WTC11 (cell line): ENCODE data around the gene APELA. TPM values are rescaled to one million over a fixed set of nuclear protein-coding genes. Genes with fewer than 3 reads are reported as not detected.
"Not testable (repeated sequence)": the region's sequence is repeated elsewhere in the genome, so short reads cannot be mapped to it uniquely, and the experiment has no call there.

Experiments
- ATAC-seq: fragments of 200-7000 bp; cut with Tn5 transposase; 2 replicates; pipeline ENCODE4 v1.10.0; 2021; ENCODE audit warnings: mild to moderate bottlenecking, moderate library complexity
- CTCF ChIA-PET: fragments of 300-600 bp; sonication (Branson Sonifier 250); formaldehyde crosslinking; loops from one replicate; lab custom pipeline; 2021; ENCODE audit warnings: antibody characterized with exemption; lab: Charles Lee
- POLR2A ChIA-PET: fragments of 350-600 bp; sonication (Branson Sonifier 250); formaldehyde crosslinking; loops from one replicate; lab custom pipeline; 2021; ENCODE audit warnings: antibody characterized with exemption; lab: Charles Lee
- DNase-seq: peaks from one replicate; pipeline ENCODE4 v3.0.0; 2021; ENCODE audit warnings: low spot score
- H3K27ac Mint-ChIP-seq: 2 replicates; pipeline ENCODE4 v1.8.0; 2021; ENCODE audit warnings: mixed read lengths
- H3K27me3 Mint-ChIP-seq: 2 replicates; pipeline ENCODE4 v1.8.0; 2021; ENCODE audit warnings: low read depth, mild to moderate bottlenecking, moderate library complexity, mixed read lengths
- H3K36me3 Mint-ChIP-seq: 2 replicates; pipeline ENCODE4 v1.8.0; 2021; ENCODE audit warnings: mixed read lengths
- H3K4me1 Mint-ChIP-seq: 2 replicates; pipeline ENCODE4 v1.8.0; 2022; ENCODE audit warnings: mixed read lengths
- H3K4me3 Mint-ChIP-seq: 2 replicates; pipeline ENCODE4 v1.8.0; 2021; ENCODE audit warnings: mild to moderate bottlenecking, moderate library complexity, mixed read lengths
- H3K9me3 Mint-ChIP-seq: 2 replicates; pipeline ENCODE4 v1.8.0; 2021; ENCODE audit warnings: mixed read lengths
- ATF3 ChIP-seq: sonication (generic); formaldehyde crosslinking; conservative IDR thresholded peaks from 2 replicates; pipeline ENCODE4 v1.8.1; 2022; ENCODE audit warnings: mild to moderate bottlenecking, missing genetic modification reagents
- ATF6 ChIP-seq: sonication (generic); formaldehyde crosslinking; IDR thresholded peaks from 2 replicates; pipeline ENCODE4 v1.8.1; 2023; ENCODE audit warnings: mild to moderate bottlenecking, missing genetic modification reagents
- CTCF ChIP-seq: fragments of 200-600 bp; IDR thresholded peaks from 2 replicates; pipeline ENCODE4 v1.8.0; 2022; ENCODE audit warnings: antibody characterized with exemption
- E2F1 ChIP-seq: sonication (generic); formaldehyde crosslinking; IDR thresholded peaks from 2 replicates; pipeline ENCODE4 v1.8.0; 2022; ENCODE audit warnings: mild to moderate bottlenecking, missing genetic modification reagents
- ESRRA ChIP-seq: sonication (generic); formaldehyde crosslinking; IDR thresholded peaks from 2 replicates; pipeline ENCODE4 v1.8.1; 2022; ENCODE audit warnings: mild to moderate bottlenecking, missing genetic modification reagents, borderline replicate concordance
- FOXP1 ChIP-seq: sonication (generic); formaldehyde crosslinking; IDR thresholded peaks from 2 replicates; pipeline ENCODE4 v1.8.0; 2022; ENCODE audit warnings: missing genetic modification reagents, mild to moderate bottlenecking, moderate library complexity, borderline replicate concordance
- GABPB1 ChIP-seq: sonication (generic); formaldehyde crosslinking; IDR thresholded peaks from 2 replicates; pipeline ENCODE4 v1.8.1; 2023; ENCODE audit warnings: mild to moderate bottlenecking, missing genetic modification reagents
- HMGA2 ChIP-seq: fragments of 250-450 bp; sonication (Bioruptor Pico); IDR thresholded peaks from 2 replicates; pipeline ENCODE4 v1.4.0; 2021; ENCODE audit warnings: mild to moderate bottlenecking, moderate library complexity
- JAZF1 ChIP-seq: fragments of 250-450 bp; sonication (Bioruptor Pico); IDR thresholded peaks from 2 replicates; pipeline ENCODE4 v1.9.0; 2021; ENCODE audit warnings: moderate library complexity, mild to moderate bottlenecking, inconsistent platforms
- KAT7 ChIP-seq: sonication (generic); formaldehyde crosslinking; IDR thresholded peaks from 2 replicates; pipeline ENCODE4 v1.8.1; 2023; ENCODE audit warnings: missing genetic modification reagents, mild to moderate bottlenecking, borderline replicate concordance
- MXD4 ChIP-seq: fragments of 250-450 bp; sonication (Bioruptor Pico); IDR thresholded peaks from 2 replicates; pipeline ENCODE4 v1.8.0; 2021; ENCODE audit warnings: mild to moderate bottlenecking, moderate library complexity, borderline replicate concordance
- NFATC4 ChIP-seq: fragments of 250-450 bp; sonication (Bioruptor Pico); IDR thresholded peaks from 2 replicates; pipeline ENCODE4 v1.9.0; 2021; ENCODE audit warnings: mild to moderate bottlenecking
- PRRX2 ChIP-seq: fragments of 250-450 bp; sonication (Bioruptor Pico); IDR thresholded peaks from 2 replicates; pipeline ENCODE4 v1.8.0; 2021; ENCODE audit warnings: mild to moderate bottlenecking
- ZNF138 ChIP-seq: sonication (generic); formaldehyde crosslinking; conservative IDR thresholded peaks from 2 replicates; pipeline ENCODE4 v1.8.1; 2022; ENCODE audit warnings: mild to moderate bottlenecking, moderate library complexity, missing genetic modification reagents
- ZNF232 ChIP-seq: sonication (generic); formaldehyde crosslinking; IDR thresholded peaks from 2 replicates; pipeline ENCODE4 v1.8.0; 2022; ENCODE audit warnings: mild to moderate bottlenecking, missing genetic modification reagents
- ZNF281 ChIP-seq: sonication (generic); formaldehyde crosslinking; IDR thresholded peaks from 2 replicates; pipeline ENCODE4 v1.8.0; 2023; ENCODE audit warnings: mild to moderate bottlenecking, missing genetic modification reagents
- ZNF671 ChIP-seq: fragments of 250-450 bp; sonication (Bioruptor Pico); IDR thresholded peaks from 2 replicates; pipeline ENCODE4 v1.8.0; 2021; ENCODE audit warnings: mild to moderate bottlenecking
- total RNA-seq: library from RNA; stranded (reverse); gene quantifications from 3 replicates; pipeline ENCODE4 v1.2.3, GENCODE V29; 2021

The APELA gene
- total RNA-seq, 1 experiment from 2014 or later, result 25.7 TPM

GRCh38 chr4:164913506-164913905, 36.5 kb downstream of the APELA start:
- DNase-seq, H3K36me3 Mint-ChIP-seq, H3K9me3 Mint-ChIP-seq, H3K4me3 Mint-ChIP-seq, POLR2A ChIA-PET, H3K4me1 Mint-ChIP-seq, H3K27me3 Mint-ChIP-seq: not testable (repeated sequence)
- peak; percentile 31 for TF ChIP-seq CTCF
- ATAC-seq, result peak; percentile 95
- 0 out of 2 replicates have a peak overlapping the region, but pooled peaks have one; percentile 71 for H3K27ac Mint-ChIP-seq
- CTCF ChIA-PET, result interaction anchor here (0.6 to 4.3 kb wide), 7 partner anchors 10 to 144 kb away, joined by 3 to 24 read pairs (median 4); no protein-coding TSS in a partner anchor

- ATAC-seq, result no peak
- Mint-ChIP-seq H3K9me3 (peaks cover 11% of the 10 kb centered on the region), H3K36me3 (no peaks in the 10 kb centered on the region; the same call in 1 of the 2 replicates), H3K27ac (no peak overlapping the region), H3K4me1 (no peaks in the 10 kb centered on the region)
- CTCF ChIA-PET, result no interaction called here
- POLR2A ChIA-PET, result no interaction called here
- DNase-seq, result no peak
- TF ChIP-seq ATF3 (CRISPR knock-in tag) (no peak), ESRRA (CRISPR knock-in tag) (no peak), MXD4 (no peak), ZNF232 (CRISPR knock-in tag) (no peak), ZNF281 (no peak), ZNF138 (CRISPR knock-in tag) (no peak), ZNF671 (CRISPR knock-in tag) (no peak), PRRX2 (no peak), HMGA2 (CRISPR knock-in tag) (no peak), E2F1 (CRISPR knock-in tag) (no peak), CTCF (no peak), GABPB1 (CRISPR knock-in tag) (no peak), JAZF1 (CRISPR knock-in tag) (no peak), FOXP1 (CRISPR knock-in tag) (no peak), NFATC4 (CRISPR knock-in tag) (no peak), KAT7 (CRISPR knock-in tag) (no peak), ATF6 (CRISPR knock-in tag) (no peak)
- TF ChIP-seq, all 79 proteins: peak for 0
- no peak overlapping the region for H3K4me3 Mint-ChIP-seq
- no peaks in the 10 kb centered on the region for H3K27me3 Mint-ChIP-seq
These were observed 42.0 kb downstream of the APELA start for GRCh38 chr4:164918956-164919355.
